GM19035 (cell line): ENCODE measurements around the gene DUSP11.
"Not testable (repeated sequence)": the region's sequence is repeated elsewhere in the genome, so short reads cannot be mapped to it uniquely, and the experiment has no call there.

Source experiments
- ATAC-seq: cut with Tn5 transposase; IDR thresholded peaks from one replicate; pipeline ENCODE4 v1.9.1; 2021; ENCODE audit not compliant: unreplicated experiment

DUSP11 gene

GRCh38 chr2:73779467-73780236 lies at the start of gene DUSP11:
Gene DUSP11, minus strand, starts transcription at chr2:73780103. Its CDS starts 129 bp downstream, at chr2:73779974.
- peak; percentile 99 for ATAC-seq

DNA sequence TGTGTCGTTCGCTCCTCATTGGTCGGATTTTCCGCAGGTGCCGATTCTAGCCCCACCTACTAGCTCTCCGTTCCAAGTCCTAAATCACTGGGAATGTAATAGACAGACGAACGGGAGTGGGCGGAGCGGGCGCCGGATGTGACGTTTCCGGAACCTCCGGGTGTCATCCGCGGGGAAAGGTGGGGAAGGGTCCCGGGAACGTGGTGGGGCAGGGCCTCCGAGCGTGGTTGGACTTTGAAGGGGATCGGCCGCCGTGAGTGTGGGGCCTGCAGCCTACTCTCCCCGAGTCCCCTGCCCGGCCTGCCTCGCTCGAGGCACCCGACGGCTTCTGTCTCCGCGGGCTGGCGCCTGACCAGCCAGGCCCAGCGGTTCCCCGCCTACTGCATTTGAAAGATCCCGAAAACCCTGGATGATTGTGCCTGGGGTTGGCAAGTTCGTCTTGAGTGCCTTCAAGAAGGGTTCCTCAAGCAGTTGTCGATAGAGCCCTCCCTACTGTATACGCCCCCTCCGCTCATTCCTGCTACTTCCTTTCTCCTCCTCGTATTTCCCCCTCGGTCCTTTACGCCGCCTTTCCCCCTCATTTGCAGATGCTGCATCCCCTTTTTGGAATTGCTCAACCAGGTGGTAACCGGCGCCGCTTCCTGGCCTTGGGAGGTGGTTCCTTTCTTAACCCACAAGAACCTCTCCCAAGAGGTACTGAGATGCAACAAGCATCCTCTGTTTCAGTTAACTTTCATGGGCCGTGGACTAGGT lies 49.1 kb upstream of the DUSP11 start, which contains the start of gene STAMBP:
Gene STAMBP (plus strand): TSS at position 144 of the 753 bp plus-strand sequence. CDS start 1,896 bp downstream, outside the sequence.
- peak; percentile 89 for ATAC-seq

DNA sequence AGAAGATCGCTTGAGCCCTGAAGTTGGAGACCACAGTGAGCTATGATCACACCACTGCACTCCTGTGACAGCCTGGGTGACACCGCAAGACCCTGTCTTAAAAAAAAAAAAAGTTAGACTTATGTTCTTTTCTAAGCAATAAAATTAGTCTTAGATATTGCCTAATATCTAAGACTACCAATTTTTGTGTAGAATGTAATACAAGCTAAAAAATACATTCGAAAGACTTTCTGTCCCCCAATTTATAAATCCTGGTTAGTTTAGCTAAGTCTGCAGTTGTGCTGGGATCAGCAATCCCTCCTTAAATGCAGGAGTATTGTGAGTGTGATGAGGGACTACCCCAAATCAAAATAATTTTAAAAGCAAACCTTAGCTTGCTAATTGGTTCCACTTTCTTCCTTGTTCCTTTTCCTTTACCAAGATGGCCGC lies 48.5 kb upstream of the DUSP11 start:
- no peak for ATAC-seq

- no peak for ATAC-seq
These were observed 47.9 kb upstream of the DUSP11 start for GRCh38 chr2:73827660-73828388.

DNA sequence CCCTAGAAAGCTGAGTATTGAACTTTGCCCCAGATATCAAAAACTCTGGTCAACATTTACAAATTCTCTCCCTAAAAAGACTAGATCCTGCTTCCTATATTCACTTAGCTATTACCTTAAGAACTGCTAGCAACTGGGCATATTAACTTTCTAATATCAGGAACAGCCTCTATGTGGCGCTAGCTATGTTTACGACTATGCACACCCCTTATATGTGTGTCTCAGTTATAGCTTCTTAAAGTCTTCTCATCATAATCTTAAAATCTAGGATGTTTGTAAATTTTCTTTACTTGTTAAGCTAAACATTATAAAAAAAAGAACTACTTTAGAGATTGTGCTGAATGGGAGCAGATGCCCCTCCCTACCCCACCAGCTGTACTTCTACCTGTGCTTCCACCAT lies 47.1 kb upstream of the DUSP11 start:
- ATAC-seq, result no peak

DNA sequence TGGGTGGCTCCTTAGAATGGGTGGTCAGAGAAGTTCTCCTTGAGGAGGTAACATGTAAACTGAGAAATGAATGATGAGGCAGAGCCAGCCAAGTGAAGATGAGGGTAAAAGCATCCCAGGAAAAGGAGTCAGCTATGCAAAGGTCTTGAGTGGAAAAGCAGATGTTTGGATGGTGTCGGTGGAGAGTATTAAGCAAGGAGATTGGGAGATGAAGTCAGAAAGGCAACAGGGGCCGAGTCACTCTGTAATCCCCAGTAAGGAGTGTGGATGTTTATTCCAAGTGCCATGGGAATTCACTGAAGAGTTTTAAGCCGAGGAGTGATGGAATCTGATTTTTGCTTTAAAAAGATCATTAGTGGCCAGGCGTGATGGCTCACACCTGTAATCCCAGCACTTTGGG lies 45.5 kb upstream of the DUSP11 start:
- ATAC-seq, result no peak

DNA sequence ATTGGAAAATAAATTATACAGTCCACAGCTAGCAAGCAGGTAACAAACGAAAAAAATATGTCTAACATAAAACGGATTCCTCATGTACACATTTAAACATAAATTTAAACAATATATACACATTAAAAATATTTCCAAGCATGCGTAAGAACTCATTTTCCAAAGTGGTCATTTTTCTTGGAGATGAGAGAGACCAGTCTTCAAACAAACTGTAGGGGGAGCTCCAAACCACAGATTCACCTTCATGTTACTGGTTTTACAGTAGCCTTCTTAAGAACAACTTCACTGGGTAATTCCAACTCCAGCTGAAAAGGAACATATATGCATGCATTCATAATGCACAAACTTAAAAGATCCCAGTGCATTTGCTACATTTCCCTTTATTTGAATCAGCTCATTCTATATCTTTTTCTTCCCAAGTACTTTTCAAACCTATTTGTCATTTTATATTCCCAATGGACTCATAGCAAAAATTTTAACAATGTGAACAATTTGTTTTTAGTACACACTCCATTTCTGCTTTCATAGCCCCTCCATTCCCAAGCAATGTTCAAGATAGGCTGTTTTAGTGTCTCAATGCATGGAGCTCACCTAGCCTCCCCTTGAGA lies 44.1 kb upstream of the DUSP11 start:
- no peak for ATAC-seq

DNA sequence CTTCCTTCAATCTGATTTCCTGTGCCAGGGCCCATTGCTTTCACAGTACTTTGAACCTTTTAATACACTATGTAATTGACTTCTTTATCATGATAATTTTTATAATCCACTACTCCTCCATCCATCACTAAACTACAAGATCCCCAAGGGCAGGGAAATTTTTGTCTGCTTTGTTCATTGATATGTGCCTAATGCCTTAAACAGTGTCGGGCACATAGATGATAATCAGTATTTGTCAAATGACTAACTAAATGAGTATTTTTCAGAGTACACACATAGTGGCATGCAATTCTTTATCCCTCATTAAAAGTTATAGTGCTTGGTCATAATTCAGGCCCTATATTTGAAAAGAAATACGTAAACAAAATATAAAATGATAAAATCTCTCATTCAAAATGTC lies 43.5 kb upstream of the DUSP11 start:
- ATAC-seq, result no peak

GRCh38 chr2:73822991-73823390 lies 43.1 kb upstream of the DUSP11 start:
- ATAC-seq, result no peak

DNA sequence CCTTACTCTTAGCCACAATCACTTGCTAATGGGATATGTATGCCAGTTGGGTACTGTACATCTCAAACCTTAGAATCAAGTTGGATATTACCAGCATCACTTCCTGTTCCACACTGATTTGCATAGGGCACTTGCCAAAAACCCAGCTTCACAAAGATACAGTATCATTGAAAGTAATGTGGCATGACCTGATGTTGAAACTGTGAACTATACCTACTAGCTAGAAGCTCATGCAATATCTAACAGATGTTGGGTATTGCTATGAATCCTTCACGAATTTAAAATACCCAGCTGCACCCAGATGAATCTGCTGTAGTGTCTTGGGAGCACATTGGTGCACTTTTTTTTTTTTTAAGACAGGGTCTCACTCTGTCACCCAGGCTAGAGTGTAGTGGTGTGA lies 42.4 kb upstream of the DUSP11 start:
- ATAC-seq, result peak; percentile 61

DNA sequence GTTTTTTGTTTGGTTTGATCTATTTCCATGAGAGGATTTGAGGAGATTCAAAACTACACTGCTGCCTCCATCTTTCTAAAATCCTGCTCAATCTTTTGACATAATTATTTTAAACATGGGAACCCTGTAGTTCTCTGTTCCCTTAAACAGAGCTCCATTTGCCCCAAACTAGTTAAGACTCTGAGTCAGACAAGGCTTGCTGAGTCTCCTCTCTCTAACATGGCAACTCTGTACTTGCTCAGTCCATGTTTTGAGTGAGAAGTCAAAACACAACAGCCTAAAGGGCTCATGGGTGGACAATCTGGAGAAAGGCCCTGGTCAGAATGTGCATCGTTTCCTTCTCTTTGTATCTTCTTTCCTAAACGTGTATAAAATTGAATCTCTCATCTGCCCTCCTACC lies 41.8 kb upstream of the DUSP11 start:
- peak; percentile 11 for ATAC-seq

GRCh38 chr2:73821227-73821626 lies 41.3 kb upstream of the DUSP11 start:
- peak; percentile 80 for ATAC-seq

DNA sequence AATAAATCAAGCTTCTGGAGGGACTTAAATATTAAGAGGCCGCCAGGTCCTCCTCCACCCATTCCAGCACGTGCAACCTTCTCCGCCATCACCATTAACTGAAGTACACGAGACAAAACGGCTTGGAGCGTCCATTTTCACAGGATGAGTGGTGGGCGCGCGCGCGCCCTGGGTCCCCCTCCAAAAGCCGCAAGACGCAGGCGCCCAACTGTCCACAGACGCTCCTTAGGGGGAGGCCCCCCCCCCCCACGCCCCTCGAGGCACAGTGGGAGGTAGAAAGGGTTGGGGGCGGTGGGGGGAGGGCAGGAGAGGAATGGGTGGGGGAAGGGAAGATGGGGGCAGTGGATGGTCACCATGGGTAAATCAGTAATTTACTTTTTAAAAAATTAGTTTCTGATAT lies 38.4 kb upstream of the DUSP11 start:
- no peak for ATAC-seq

DNA sequence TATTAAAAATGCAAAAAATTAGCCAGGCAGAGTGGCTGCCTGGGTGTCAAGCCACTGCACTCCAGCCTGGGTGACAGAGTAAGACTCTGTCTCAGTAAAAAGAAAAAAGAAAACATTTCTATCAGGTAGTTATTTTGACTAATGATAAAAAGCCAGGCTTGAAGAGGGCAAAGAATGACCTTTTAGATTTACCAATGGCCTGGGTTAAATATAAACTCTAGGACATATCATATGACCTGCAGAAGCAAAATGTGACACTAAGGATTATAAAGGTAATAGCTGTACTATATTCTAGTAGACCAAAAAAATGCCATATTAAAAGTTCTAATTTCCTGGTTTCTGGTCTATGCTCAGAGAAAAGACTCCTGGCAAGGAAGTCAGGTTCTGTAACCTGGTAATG lies 32.7 kb upstream of the DUSP11 start:
- ATAC-seq, result no peak

- no peak for ATAC-seq
These were observed 32.0 kb upstream of the DUSP11 start for GRCh38 chr2:73811878-73812277.

GRCh38 chr2:73783883-73784282 lies 4.0 kb upstream of the DUSP11 start, which contains the start of gene C2orf78:
Gene C2orf78, plus strand, starts transcription at chr2:73784183. Its CDS starts 127 bp downstream, at chr2:73784310.
- ATAC-seq, result not testable (repeated sequence)

DNA sequence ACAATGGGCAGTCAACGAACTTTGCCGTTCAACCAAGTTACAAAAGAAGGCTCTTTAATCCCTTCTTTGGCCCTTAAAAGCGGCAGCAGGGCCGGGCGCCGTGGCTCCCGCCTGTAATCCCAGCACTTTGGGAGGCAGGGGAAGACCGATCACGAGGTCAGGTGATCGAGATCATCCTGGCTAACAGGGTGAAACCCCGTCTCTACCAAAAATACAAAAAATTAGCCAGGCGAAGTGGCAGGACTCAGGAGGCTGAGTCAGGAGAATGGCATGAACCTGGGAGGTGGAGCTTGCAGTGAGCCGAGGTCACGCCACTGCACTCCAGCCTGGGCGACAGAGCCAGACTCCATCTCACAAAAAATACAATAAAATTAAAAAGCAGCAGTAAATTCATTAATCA lies 3.5 kb upstream of the DUSP11 start:
- not testable (repeated sequence) for ATAC-seq

GRCh38 chr2:73780237-73780582 lies 307 bp upstream of the DUSP11 start:
- ATAC-seq, result no peak

- not testable (repeated sequence) for ATAC-seq
These were observed 936 bp downstream of the DUSP11 start for GRCh38 chr2:73778867-73779466.

DNA sequence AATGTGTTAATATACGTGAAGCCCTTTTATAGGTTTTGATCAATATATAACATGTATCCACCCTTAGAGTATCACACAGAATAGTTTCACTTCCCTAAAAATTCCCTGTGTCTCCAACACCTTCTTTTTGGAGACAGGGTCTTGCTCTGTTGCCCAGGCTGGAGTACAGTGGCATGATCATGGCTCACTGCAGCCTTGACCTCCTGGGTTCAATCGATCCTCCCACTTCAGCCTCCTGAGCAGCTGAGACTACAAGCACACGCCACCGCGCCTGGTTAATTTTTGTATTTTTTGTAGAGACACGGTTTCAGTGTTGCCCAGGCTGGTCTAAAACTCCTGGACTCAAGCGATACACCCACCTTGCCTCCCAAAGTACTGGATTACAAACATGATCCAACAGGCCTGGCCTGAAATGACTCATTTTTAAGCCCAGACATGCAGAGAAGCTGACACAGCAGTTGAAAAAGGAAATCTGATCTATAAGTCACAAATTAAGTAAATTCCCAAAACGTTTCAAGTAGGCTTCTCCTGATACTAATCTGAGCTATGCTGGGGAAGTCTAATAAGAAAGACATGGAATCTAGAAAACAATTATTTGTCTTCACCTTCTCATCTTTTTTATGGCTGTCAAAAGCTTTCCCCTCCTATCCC lies 2.9 kb downstream of the DUSP11 start:
- ATAC-seq, result no peak
